Right cardiac atrium (tissue), 5 donors: Measurements from ENCODE around the gene TMPRSS5. TPM values are rescaled to one million over a fixed set of nuclear protein-coding genes. Genes with fewer than 3 reads are reported as not detected.
A peak's percentile ranks its signal among the peaks of the same experiment; 100 is the strongest.

Source experiments
- ATAC-seq, 2 donors: fragments of 200-7000 bp; cut with Tn5 transposase; one replicate each; pipeline versions ENCODE4 v1.8.0 to v1.9.1; 2020; ENCODE audit warnings: moderate library complexity in 2 of 2, mild to moderate bottlenecking in 1 of 2
- DNase-seq, 3 donors: peaks; one replicate each; pipeline ENCODE4 v3.0.0-alpha.2; 2020
- H3K27ac ChIP-seq: one replicate; pipeline ENCODE4 v1.5.1; 2013; ENCODE audit warnings: mild to moderate bottlenecking, low read length, control low read depth, moderate library complexity
- H3K27me3 ChIP-seq: one replicate; pipeline ENCODE4 v1.6.1; 2013; ENCODE audit not compliant: control insufficient read depth, insufficient read depth
- H3K4me1 ChIP-seq: one replicate; pipeline ENCODE4 v1.6.1; 2013; ENCODE audit warnings: low read length; ENCODE audit not compliant: control insufficient read depth, insufficient read depth
- H3K4me3 ChIP-seq: one replicate; pipeline ENCODE4 v1.5.1; 2013; ENCODE audit warnings: low read length, control low read depth
- H3K9me3 ChIP-seq: one replicate; pipeline ENCODE4 v1.6.1; 2013; ENCODE audit warnings: low read length; ENCODE audit not compliant: control insufficient read depth
- WGBS: extraction: QIAGEN DNeasy Blood & Tissue Kit; methylation state at CpG from one replicate; pipeline ENCODE4 v1.1.7; 2013; 5-methylcytosine and 5-hydroxymethylcytosine counted together
- intact Hi-C, 4 donors: fragments of 100-400 bp; cut with DNase I; formaldehyde crosslinking; loops; one replicate each; pipeline versions ENCODE4 v1.11.0 to v1.14.0; 2022 to 2023
- polyA plus RNA-seq: library from polyadenylated mRNA; stranded (reverse); fragments of 200-250 nt; gene quantifications from one replicate; pipeline ENCODE4 v1.2.3, GENCODE V29; 2013
- total RNA-seq, 4 donors: library from RNA; stranded (reverse); fragmentation: NEBNext Ultra II Directional; extraction: Animal tissue kit (Norgen Biotek cat#: 25700); gene quantifications; one replicate each; pipeline ENCODE4 v1.2.1, GENCODE V29; 2021
- donor health status: healthy with polysubstance abuse.
- donor health status: DM: no; HTN: yes; CAD: no.
- donor health status: DM: no; HTN: no; CAD: no.
- donor health status: DM: no; HTN: yes; CAD: no; lungs with severe emphysema.
- donor health status: DM: yes; HTN: yes; CAD: no.

The TMPRSS5 gene
- total and polyA plus RNA-seq, 5 donors, result 0.17 to 1.6 (median 0.53) TPM

DNA sequence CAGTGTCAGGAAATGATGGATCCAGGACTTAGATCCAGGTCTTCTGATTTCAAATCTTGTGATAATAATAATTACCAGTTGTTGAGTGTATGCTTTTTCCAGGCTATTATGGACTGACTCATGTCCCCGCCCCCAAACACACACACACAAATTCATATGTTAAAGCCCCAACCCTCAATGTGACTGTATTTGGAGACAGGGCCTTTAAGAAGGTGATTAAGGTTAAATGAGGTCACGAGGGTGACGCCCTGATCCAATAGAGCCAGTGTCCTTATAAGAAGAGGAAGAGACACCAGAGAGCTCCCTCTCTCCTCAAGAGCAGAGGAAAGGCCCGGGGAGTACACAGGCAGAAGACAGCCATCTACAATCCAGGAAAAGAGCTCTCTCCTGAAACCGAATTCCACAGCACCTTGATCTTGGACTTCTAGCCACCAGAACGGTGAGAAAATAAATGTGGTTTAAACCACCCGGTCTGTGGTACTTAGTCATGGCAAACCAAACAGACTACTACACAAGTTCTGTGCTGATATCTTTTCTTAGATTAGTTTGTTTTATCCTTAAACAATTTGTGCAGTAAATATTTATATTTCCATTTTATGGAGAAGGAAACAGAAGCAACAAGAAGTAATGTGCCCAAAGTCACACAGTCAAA, 8.2 kb downstream of the TMPRSS5 start:
- WGBS, result 89% methylated on average over 7 of the region's 7 CpGs
- Histone ChIP-seq H3K4me1 (no peaks in the 10 kb centered on the region), H3K4me3 (no peak overlapping the region), H3K27me3 (no peaks in the 10 kb centered on the region), H3K27ac (no peak overlapping the region), H3K9me3 (no peaks in the 10 kb centered on the region)
- intact Hi-C loops, result no loop called here
- no peak for DNase-seq
- ATAC-seq, result no peak

DNA sequence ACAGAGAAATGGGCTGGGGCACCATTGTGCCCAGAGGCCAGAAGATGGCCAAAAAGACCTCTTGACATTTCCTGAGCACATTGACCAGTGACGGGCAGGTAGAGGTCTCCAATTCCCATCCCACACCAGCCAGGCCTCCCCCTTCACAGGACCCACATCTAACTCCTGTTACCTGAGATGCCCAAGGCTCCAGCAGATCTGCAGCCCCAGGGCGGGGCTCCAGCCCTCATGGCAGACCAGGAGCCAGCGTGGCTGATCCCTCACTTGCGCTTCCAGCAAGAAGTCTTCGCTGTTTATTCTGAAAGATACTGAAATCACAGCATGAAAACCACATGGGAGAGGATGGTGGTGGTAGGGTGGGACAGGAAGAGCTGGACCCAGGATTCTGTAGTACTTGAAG, 9.0 kb downstream of the TMPRSS5 start:
- DNase-seq, result no peak
- Histone ChIP-seq H3K9me3 (no peaks in the 10 kb centered on the region), H3K27me3 (no peaks in the 10 kb centered on the region), H3K4me3 (no peak overlapping the region), H3K4me1 (no peaks in the 10 kb centered on the region), H3K27ac (no peak overlapping the region)
- no peak for ATAC-seq
- intact Hi-C loops, result no loop called here
- 97% methylated on average over 5 of the region's 5 CpGs for WGBS

DNA sequence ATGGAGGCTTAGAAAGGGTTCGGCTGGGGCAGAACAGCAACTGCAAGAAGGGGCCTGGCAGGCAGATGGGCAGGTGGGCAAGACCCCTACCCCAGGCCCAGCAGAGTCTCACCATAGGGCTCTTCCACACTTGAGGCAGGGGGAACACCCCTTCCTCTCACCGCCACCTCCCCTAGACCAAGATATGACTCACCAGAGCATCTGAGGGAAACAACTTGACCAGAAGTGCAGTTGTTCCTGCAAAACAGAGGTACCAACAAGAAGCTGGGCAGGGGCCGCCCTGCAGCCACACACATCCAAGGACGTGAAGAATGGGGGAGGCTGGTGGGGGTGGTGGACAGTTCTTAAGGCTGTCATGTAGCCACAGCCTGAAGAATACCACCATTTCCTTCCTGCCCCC, 10.9 kb downstream of the TMPRSS5 start:
- Histone ChIP-seq H3K9me3 (no peaks in the 10 kb centered on the region), H3K27ac (no peak overlapping the region), H3K4me3 (no peak overlapping the region), H3K27me3 (no peaks in the 10 kb centered on the region), H3K4me1 (no peaks in the 10 kb centered on the region)
- ATAC-seq, result no peak
- intact Hi-C loops, result no loop called here
- DNase-seq, result no peak
- 95% methylated on average over 4 of the region's 4 CpGs for WGBS

DNA sequence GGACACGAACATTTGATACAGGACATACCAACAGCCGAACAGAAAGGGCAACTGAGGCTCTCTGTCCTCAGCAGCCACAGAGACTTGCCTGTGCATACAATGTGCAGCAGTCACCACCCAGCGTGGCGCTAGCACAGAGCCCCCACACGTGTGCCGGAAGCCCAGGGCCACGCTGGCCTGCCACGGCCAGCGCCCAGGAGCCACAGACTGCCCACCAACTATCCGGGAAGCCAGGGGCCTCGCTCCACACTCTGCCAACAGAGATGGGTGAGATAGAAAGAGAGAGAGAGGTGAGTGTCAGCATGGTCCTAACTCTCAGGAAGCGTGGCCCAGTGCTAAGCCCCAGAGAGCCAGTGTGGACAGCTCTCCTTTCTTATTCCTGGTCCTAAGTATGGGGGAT, 11.7 kb downstream of the TMPRSS5 start:
- DNase-seq (no peak), ATAC-seq (no peak)
- no peak overlapping the region for H3K27ac ChIP-seq
- H3K4me3 ChIP-seq, result no peak overlapping the region
- H3K27me3 ChIP-seq, result no peaks in the 10 kb centered on the region
- intact Hi-C loops, result no loop called here
- no peaks in the 10 kb centered on the region for H3K4me1 ChIP-seq
- H3K9me3 ChIP-seq, result no peaks in the 10 kb centered on the region
- WGBS, result 93% methylated on average over 12 of the region's 12 CpGs

DNA sequence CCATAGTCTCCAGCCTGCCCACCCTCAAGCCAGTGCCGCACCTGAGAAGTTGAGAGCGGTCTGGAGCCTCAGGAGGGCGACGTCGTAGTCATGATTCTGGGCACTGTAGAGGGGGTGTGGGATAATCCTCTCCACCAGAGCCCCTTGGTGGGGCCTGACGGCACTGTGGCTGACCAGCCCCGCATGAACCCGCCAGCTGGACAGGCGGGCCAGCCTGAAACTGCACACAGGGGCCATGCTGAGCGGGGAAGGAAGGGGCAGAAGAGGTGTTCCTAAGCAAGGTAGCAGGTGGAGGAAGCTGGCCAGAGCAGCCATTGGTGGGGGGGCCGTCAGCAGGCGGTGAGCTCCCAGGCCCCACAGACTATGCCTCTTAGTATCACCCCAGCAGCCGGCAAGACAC, 13.1 kb downstream of the TMPRSS5 start:
- H3K9me3 ChIP-seq, result no peaks in the 10 kb centered on the region
- ATAC-seq (no peak), DNase-seq (peak in 1 of 3 donors; percentile 37)
- H3K4me1 ChIP-seq, result no peaks in the 10 kb centered on the region
- intact Hi-C loops, result no loop called here
- 91% methylated on average over 13 of the region's 13 CpGs for WGBS
- no peak overlapping the region for H3K4me3 ChIP-seq
- no peak overlapping the region for H3K27ac ChIP-seq
- no peaks in the 10 kb centered on the region for H3K27me3 ChIP-seq

DNA sequence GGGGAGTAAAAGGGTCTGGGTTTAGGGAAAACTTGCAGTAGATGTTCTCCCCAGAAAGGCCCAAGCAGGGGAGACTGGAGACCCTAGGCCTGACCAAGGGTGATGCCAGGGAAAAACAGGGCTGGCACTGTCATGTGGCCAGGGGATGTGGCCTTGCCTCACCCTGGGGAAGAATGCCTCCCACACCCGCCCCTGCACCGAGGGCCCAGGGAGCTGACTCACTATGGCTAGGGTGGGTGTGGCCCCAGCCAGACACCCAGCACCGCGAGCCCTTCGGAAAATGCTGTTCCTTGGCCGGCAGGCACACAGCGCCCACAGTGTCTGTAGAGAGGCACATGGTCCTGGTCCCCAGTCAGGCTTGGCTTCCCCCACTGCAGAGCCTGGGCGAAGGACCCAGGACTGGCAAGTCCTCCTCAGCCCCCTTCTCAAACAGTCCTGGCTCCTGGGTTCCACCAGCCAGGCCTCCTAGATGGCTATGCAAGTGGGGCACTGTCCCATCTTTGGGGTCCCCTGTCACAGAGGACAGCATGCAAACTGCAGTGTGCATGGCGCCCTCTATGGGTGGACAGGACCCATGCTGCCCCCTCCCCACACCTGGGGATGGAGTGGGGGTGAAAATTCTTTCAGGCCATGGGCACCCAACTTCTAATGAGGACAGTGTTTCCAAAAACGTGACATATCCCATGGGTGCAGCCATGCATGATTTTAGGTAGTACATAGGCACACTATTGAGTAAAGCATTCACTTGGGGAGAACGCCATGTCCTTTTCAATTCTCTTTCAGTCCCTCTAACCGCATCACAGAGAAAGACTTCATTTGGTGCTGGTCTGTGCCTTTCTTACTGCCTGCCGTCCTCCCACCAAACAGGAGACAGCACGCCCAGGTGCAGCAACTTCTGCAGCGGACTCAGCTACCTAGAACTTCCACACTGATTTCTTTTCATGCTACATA, 15.2 kb downstream of the TMPRSS5 start:
- no peak overlapping the region for H3K27ac ChIP-seq
- intact Hi-C loops, result no loop called here
- H3K4me3 ChIP-seq, result no peak overlapping the region
- ATAC-seq (peak; percentile 44 to 61), DNase-seq (peak in 1 of 3 donors; percentile 53)
- no peaks in the 10 kb centered on the region for H3K9me3 ChIP-seq
- no peaks in the 10 kb centered on the region for H3K4me1 ChIP-seq
- H3K27me3 ChIP-seq, result no peaks in the 10 kb centered on the region
- WGBS, result 78% methylated on average over 15 of the region's 15 CpGs

DNA sequence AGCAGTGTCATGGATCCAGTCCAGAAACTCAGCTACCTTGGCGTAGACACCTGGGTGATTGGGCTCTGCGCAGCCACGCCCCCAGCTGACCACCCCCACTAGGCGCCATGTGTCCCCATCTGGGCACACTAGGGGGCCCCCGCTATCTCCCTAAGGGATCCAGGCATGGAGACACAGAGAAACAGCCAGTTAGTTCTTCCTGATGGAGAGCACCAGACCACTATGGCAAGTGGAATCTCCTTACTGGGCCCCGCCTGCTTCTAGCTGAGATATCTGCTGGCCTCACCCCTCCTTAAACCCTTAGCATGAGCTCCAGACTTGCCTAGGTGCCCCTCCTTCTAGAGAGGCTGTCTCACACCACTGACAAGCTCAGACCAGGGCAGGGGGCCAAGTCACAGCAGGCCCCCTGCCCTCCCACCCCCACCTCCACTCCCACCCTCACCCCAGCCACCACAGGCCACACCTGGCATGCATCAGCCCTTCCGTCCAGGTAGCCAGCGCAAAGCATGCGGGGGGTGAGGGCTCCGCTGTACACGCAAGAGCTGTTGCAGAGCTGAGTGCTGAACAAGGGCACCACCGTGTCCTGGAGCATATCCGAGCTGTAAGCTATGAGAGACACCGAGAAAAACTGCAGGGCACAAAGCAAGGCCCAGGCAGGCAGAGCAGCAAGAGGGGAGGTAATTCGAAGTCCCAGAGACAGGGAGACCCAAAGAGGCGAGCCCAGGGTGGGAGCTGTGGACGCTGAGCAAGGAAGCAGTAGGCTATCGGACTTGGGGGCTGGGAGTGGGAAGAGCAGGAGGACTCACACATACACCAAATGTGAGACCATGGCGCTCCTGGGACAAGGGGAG, 16.1 kb downstream of the TMPRSS5 start:
- intact Hi-C loops, result no loop called here
- H3K4me3 ChIP-seq, result no peak overlapping the region
- DNase-seq, result no peak
- H3K27ac ChIP-seq, result no peak overlapping the region
- H3K27me3 ChIP-seq, result no peaks in the 10 kb centered on the region
- H3K4me1 ChIP-seq, result no peaks in the 10 kb centered on the region
- H3K9me3 ChIP-seq, result no peaks in the 10 kb centered on the region
- no peak for ATAC-seq
- WGBS, result 95% methylated on average over 19 of the region's 19 CpGs

DNA sequence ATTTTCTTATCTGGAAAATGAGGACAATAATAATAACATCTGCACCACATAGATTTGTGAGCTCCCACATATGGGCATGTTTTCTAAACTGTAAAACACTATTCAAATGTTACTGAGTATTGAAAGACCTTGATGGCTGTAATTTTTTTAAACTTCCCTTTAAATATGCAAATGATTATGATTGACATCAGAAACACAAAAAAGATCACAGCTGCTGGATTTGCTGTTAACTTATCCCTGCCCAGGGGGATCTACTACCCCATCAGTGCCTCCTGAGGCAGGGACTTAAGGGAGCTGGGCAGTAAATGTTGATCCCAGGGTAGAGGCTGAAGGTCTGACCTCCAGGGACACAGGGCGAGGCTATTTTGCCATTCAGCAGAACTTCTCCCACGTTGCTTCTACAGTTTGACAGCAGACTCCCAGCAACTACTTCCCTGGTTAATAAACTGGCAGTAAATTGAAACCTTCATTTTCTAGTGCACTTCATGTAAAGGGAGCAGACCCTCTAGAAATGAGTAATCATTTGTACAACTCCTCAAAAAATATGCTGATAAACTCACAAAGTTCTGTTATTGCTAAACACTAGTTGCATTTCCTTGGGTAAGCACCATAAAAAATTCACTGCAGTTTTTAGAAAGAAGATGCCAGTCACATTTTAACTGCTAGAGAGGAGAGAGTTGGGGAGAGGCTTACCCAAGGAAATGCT, 20.3 kb downstream of the TMPRSS5 start:
- no peak overlapping the region for H3K4me3 ChIP-seq
- WGBS, result 52% methylated on average over 2 of the region's 2 CpGs
- H3K27me3 ChIP-seq, result no peaks in the 10 kb centered on the region
- H3K27ac ChIP-seq, result no peak overlapping the region
- DNase-seq, result no peak
- H3K4me1 ChIP-seq, result no peaks in the 10 kb centered on the region
- H3K9me3 ChIP-seq, result no peaks in the 10 kb centered on the region
- no peak for ATAC-seq
- intact Hi-C loops, result no loop called here

DNA sequence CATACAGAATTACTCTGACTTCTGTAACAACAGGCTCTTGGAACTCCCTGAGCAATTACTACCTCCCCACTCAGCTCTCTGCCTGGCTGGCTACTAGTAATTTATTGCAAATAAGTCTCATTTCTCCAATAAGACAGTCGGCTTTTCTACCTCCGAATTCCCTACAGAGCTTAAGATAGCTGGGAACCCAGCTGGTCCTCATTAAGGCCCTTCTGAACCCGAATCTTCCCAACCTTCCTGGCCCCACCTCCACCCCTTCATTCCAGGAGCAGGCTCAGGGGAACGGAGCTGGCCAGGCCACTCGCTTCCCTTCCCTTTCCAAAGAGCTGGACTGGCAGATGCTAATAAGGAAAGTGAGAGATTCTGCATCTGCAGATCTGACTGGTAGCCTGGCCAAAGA, 21.6 kb downstream of the TMPRSS5 start:
- intact Hi-C loops, result no loop called here
- Histone ChIP-seq H3K27ac (no peak overlapping the region), H3K27me3 (no peaks in the 10 kb centered on the region), H3K9me3 (no peaks in the 10 kb centered on the region), H3K4me1 (no peaks in the 10 kb centered on the region), H3K4me3 (no peak overlapping the region)
- 42% methylated on average over 5 of the region's 5 CpGs for WGBS
- no peak for ATAC-seq
- peak in 1 of 3 donors; percentile 54 for DNase-seq

DNA sequence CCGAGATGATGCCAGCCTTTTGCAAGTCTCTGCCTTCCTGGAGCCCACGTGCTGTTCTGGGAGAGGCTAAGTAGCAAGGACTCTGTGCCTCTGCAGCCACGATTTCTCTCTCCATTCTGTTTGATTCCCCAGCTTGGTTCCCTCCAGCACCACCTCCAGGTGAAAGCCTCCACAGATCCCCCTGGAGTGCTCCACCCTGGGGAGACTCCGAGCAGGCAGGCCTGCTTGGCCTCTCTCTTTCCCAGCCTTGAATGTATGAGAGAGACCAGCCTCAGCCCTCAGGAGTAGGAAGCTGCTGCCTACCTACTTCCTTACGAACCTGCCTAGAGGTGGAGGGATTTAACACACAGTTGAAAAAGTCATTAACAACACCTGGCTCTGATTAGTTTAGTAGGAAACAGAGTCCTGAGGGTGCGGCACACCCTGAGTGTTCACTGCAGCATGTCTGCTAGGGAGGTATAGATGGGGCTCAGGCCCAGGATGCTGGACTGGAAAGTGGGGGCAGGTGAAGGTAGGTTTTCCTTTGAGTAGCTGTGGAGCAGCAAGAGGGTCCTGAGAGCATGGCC, 22.5 kb downstream of the TMPRSS5 start:
- Histone ChIP-seq H3K27ac (no peak overlapping the region), H3K4me3 (no peak overlapping the region), H3K9me3 (no peaks in the 10 kb centered on the region), H3K4me1 (no peaks in the 10 kb centered on the region), H3K27me3 (no peaks in the 10 kb centered on the region)
- 86% methylated on average over 6 of the region's 6 CpGs for WGBS
- ATAC-seq (no peak), DNase-seq (no peak)
- intact Hi-C loops, result no loop called here
